HEK293T (cell line): ENCODE data around the gene SH3BP5.

Experiments
- CTCF ChIA-PET: fragments of 350-600 bp; formaldehyde crosslinking; extraction: SDS; loops from one replicate; lab custom pipeline; 2021; ENCODE audit warnings: antibody characterized with exemption, inconsistent platforms; lab: Yijun Ruan, JAX
- POLR2A ChIA-PET: fragments of 350-600 bp; formaldehyde crosslinking; extraction: SDS; loops from one replicate; lab custom pipeline; 2020; ENCODE audit warnings: antibody characterized with exemption, inconsistent platforms; lab: Yijun Ruan, JAX
- DNase-seq: peaks from one replicate; pipeline ENCODE4 v3.0.0; 2012; ENCODE audit warnings: mixed read lengths; ENCODE audit errors: extremely low spot score
- ARNT ChIP-seq: fragments of 450-650 bp; IDR thresholded peaks from 2 replicates; pipeline ENCODE4 v1.6.1; 2017; ENCODE audit warnings: mild to moderate bottlenecking
- BHLHE40 ChIP-seq: fragments of 450-650 bp; IDR thresholded peaks from 2 replicates; pipeline ENCODE4 v1.6.1; 2016; ENCODE audit warnings: mild to moderate bottlenecking, moderate library complexity, borderline replicate concordance
- CTBP1 ChIP-seq: fragments of 450-650 bp; IDR thresholded peaks from 2 replicates; pipeline ENCODE4 v1.6.1; 2016; ENCODE audit warnings: borderline replicate concordance
- ELF4 ChIP-seq: fragments of 450-650 bp; IDR thresholded peaks from 2 replicates; pipeline ENCODE4 v1.6.1; 2017; ENCODE audit warnings: antibody characterized with exemption
- FOXA1 ChIP-seq: fragments of 450-650 bp; IDR thresholded peaks from 2 replicates; pipeline ENCODE4 v1.6.1; 2016; ENCODE audit warnings: mild to moderate bottlenecking
- FOXK2 ChIP-seq: fragments of 450-650 bp; IDR thresholded peaks from 2 replicates; pipeline ENCODE4 v1.6.1; 2016; ENCODE audit warnings: mild to moderate bottlenecking
- FOXM1 ChIP-seq: fragments of 450-650 bp; IDR thresholded peaks from 2 replicates; pipeline ENCODE4 v1.6.1; 2017; ENCODE audit warnings: mild to moderate bottlenecking, borderline replicate concordance
- HDGF ChIP-seq: fragments of 450-650 bp; IDR thresholded peaks from 2 replicates; pipeline ENCODE4 v1.6.1; 2017; ENCODE audit warnings: antibody characterized with exemption, borderline replicate concordance
- L3MBTL2 ChIP-seq: fragments of 450-650 bp; conservative IDR thresholded peaks from 2 replicates; pipeline ENCODE4 v1.6.1; 2016; ENCODE audit warnings: mild to moderate bottlenecking
- LEF1 ChIP-seq: fragments of 450-650 bp; IDR thresholded peaks from 2 replicates; pipeline ENCODE4 v1.6.1; 2017; ENCODE audit warnings: mild to moderate bottlenecking, borderline replicate concordance
- NFRKB ChIP-seq: fragments of 450-650 bp; IDR thresholded peaks from 2 replicates; pipeline ENCODE4 v1.6.1; 2016; ENCODE audit warnings: mild to moderate bottlenecking, moderate library complexity
- SP1 ChIP-seq: fragments of 450-650 bp; IDR thresholded peaks from 2 replicates; pipeline ENCODE4 v1.6.1; 2017
- SUZ12 ChIP-seq: fragments of 450-650 bp; IDR thresholded peaks from 2 replicates; pipeline ENCODE4 v1.6.1; 2016; ENCODE audit warnings: mild to moderate bottlenecking
- TARDBP ChIP-seq: fragments of 450-650 bp; IDR thresholded peaks from 2 replicates; pipeline ENCODE4 v1.6.1; 2016
- ZNF384 ChIP-seq: fragments of 450-650 bp; IDR thresholded peaks from 2 replicates; pipeline ENCODE4 v1.6.1; 2016
- TF ChIP-seq, protein P1 (sequence below): fragments of 450-650 bp; IDR thresholded peaks from 2 replicates; pipeline ENCODE4 v1.6.1; 2016

Gene SH3BP5

DNA sequence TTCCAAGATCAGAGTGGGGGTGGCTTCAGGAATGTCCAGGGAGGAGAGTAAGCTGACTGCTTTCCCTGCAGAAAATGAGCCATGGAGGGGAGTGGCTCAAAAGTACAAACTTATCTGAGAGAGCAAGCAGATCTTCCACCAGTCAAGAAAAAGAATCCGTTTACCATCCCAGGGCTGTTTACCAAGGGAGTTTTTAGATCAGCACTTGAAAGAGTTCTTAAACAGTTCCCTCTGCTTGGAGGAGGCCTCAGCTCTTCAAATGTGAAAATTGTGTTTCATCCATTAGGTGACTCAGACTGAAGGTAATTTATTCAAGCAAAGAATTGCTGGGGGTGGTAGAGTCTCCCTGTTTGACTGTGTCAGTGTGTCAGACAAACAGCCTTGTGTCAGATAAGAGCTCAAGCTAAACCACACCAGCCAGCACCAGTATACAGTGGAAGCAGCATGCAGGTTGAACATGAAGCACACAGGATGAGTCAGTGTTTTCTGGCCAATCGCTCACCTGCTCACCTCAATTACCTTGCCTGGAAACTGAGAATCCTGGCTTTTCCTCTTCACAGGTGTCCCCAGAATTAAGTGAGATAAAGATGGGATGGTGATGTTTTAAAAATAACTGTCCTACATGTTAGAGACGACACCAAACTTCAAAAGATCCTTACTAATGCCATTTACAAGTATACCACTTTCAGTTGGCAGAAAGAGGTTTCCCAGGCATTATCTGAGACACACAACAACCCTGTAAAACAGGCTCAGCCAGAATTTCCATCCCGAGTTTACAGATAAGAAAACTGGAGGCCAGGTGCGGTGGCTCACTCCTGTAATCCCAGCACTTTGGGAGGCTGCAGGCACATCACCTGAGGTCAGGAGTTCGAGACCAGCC, 21.7 kb downstream of the SH3BP5 start:
- ChIA-PET CTCF (no interaction called here), POLR2A (interaction anchor here (1.5 kb wide), 1 partner anchor 20 kb away, joined by 5 read pairs; no protein-coding TSS in a partner anchor)
- no peak for TF ChIP-seq LEF1
- no peak for TF ChIP-seq BHLHE40
- no peak for TF ChIP-seq FOXK2
- no peak for TF ChIP-seq ZNF384
- TF ChIP-seq SP1 = no peak
- no peak for TF ChIP-seq L3MBTL2
- TF ChIP-seq FOXA1 = no peak
- TF ChIP-seq NFRKB = no peak
- TF ChIP-seq FOXM1 = no peak
- no peak for TF ChIP-seq SUZ12
- TF ChIP-seq, protein P1, sequence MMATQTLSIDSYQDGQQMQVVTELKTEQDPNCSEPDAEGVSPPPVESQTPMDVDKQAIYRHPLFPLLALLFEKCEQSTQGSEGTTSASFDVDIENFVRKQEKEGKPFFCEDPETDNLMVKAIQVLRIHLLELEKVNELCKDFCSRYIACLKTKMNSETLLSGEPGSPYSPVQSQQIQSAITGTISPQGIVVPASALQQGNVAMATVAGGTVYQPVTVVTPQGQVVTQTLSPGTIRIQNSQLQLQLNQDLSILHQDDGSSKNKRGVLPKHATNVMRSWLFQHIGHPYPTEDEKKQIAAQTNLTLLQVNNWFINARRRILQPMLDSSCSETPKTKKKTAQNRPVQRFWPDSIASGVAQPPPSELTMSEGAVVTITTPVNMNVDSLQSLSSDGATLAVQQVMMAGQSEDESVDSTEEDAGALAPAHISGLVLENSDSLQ = no peak
- TF ChIP-seq ELF4 = no peak
- TF ChIP-seq TARDBP = no peak
- no peak for TF ChIP-seq HDGF
- TF ChIP-seq CTBP1 = no peak
- TF ChIP-seq ARNT = no peak
- DNase-seq = no peak

DNA sequence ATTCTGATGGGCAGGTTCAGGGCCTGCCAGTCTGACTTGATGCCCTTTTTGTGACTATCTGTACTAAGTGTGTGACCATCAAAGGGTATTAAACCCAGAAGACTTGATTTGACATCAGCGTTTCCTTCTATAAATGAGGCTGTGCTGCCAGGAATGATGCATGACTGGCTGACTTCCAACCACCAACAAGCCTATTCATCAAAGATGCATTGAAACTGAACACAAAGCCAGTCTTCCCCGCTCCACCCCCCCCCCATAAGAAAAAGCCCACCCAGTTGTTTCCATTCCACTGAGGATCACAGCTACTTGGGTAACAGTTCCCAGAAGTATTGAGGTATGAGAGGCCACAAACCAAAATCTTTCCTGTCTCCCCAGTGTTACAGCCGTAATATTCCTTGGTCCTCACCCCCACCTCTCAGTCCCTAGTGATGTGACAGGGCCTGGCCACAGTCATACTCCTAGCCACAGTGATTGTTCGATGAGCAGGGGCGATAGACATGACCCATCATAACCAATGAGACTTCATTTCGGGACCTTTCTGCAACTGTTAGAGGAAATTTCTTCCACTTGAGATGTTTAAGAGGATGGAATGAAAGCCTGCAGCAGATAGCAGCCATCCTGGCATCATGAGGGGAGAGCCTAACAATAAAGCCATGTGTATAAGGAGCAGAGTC, 22.6 kb downstream of the SH3BP5 start:
- ChIA-PET POLR2A (interaction anchor here (1.5 kb wide), 1 partner anchor 21 kb away, joined by 5 read pairs; no protein-coding TSS in a partner anchor), CTCF (no interaction called here)
- TF ChIP-seq CTBP1 (no peak), LEF1 (no peak), ZNF384 (no peak), ELF4 (no peak), SUZ12 (no peak), BHLHE40 (no peak), TARDBP (no peak), L3MBTL2 (no peak), HDGF (no peak), ARNT (no peak), FOXK2 (no peak), SP1 (no peak), FOXM1 (no peak), FOXA1 (no peak), NFRKB (no peak)
- TF ChIP-seq, protein P1 = no peak
- DNase-seq = no peak

DNA sequence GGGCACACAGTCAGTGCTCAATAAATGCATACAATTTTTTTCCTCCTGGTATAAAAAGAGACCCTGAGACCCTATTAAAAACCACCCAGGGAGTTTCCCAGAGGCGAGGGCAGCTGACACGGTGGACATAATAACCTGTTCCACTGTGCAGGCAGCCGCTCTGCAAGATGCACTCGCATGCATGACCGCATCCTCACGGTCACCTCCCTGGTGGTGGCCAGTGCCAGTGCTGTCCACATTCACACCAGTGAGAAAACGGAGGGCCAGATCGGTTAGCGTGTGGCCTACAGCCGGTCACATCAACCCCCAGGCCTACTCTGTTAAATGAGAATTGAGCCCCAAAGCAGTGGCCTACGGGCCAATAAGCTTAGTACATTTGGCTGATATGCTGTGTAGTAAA, 24.8 kb downstream of the SH3BP5 start:
- ChIA-PET CTCF (no interaction called here), POLR2A (interaction anchor here (1.2 kb wide), 1 partner anchor 14 kb away, joined by 3 read pairs; no protein-coding TSS in a partner anchor)
- TF ChIP-seq FOXK2 = no peak
- TF ChIP-seq LEF1 = no peak
- TF ChIP-seq ELF4 = no peak
- TF ChIP-seq FOXA1 = no peak
- no peak for TF ChIP-seq CTBP1
- TF ChIP-seq TARDBP = no peak
- TF ChIP-seq ZNF384 = no peak
- no peak for TF ChIP-seq ARNT
- no peak for TF ChIP-seq SUZ12
- no peak for TF ChIP-seq FOXM1
- no peak for TF ChIP-seq L3MBTL2
- TF ChIP-seq NFRKB = no peak
- TF ChIP-seq SP1 = no peak
- no peak for TF ChIP-seq BHLHE40
- no peak for TF ChIP-seq HDGF
- TF ChIP-seq, protein P1 = no peak
- no peak for DNase-seq

DNA sequence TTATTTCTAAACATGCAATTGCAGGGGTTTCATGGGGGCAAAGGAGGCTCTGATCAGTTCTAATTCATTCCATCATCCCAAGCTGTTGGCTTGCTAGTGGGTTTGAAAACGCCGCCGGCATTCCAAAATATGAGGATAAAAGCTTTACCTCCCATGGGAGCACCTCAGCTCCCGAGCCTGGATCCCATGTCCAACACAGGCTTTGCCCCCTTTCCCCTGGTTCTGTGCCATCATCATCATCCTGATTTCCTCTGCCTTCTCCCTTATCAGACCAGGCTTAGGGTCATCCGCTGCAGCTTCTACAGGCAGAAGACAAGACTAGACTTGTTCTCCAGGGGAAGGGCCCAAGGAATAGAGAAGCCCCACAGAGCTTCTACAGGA, 25.4 kb downstream of the SH3BP5 start:
- POLR2A ChIA-PET = interaction anchor here (1.2 kb wide), 1 partner anchor 14 kb away, joined by 3 read pairs; no protein-coding TSS in a partner anchor
- TF ChIP-seq TARDBP = no peak
- no peak for TF ChIP-seq ARNT
- no peak for TF ChIP-seq FOXM1
- no peak for TF ChIP-seq HDGF
- TF ChIP-seq FOXK2 = no peak
- CTCF ChIA-PET = no interaction called here
- DNase-seq = no peak

DNA sequence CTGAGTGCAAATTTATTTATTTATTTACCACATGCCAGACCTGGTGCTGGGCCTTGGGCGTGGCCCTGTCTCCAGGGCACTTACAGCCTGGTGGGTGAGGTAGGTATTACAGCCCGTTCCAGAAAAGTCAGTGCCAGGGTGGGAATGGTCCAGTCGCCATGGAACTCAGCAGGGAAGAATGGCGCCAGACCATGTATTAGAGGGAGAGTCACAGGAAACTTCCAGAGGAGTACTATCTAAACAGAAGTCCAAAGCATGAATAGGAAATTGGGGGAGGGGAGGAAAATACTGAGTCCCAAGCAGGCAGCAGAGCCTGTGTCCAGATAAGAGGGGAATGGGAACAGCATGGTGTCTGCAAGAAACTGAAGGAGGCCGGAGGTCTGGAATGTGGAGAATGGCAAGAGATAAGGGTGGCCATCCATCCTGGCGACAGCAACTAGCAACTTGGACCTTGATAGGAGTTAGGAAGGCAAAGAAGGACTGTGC, 27.0 kb downstream of the SH3BP5 start:
- POLR2A ChIA-PET = no interaction called here
- CTCF ChIA-PET = no interaction called here
- peak; percentile 64 for DNase-seq
- TF ChIP-seq ARNT (no peak), ZNF384 (no peak), FOXM1 (no peak), ELF4 (no peak), FOXK2 (no peak), TARDBP (no peak), CTBP1 (no peak), SP1 (no peak), LEF1 (no peak), NFRKB (no peak), L3MBTL2 (no peak), FOXA1 (no peak)
- TF ChIP-seq, protein P1 = no peak
